T-helper 22 cell (primary cell): Measurements from ENCODE around the gene RIT2.

ENCODE experiments used
- DNase-seq: peaks from one replicate; pipeline ENCODE4 v3.0.0-alpha.2; 2020; ENCODE audit warnings: low read depth

The RIT2 gene

DNA sequence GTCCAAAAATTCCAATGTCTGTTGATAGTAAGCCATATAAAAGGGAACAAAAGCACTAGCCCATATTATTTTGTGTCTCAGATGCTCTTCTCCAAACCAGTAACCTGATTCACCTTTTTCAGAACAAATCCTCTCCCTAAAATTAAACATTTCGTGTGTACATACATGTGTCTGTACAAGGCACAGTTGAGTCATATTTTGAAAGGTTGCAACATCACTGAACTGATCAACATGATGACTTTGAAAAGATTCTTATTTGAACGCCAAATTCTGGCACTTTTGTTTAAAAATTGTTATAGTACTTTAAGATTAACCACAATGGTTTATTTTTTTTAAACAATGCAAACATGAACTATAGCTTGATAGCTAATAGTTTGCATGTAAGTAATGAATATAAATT lies 102.5 kb downstream of the RIT2 start:
- DNase-seq = no peak

DNA sequence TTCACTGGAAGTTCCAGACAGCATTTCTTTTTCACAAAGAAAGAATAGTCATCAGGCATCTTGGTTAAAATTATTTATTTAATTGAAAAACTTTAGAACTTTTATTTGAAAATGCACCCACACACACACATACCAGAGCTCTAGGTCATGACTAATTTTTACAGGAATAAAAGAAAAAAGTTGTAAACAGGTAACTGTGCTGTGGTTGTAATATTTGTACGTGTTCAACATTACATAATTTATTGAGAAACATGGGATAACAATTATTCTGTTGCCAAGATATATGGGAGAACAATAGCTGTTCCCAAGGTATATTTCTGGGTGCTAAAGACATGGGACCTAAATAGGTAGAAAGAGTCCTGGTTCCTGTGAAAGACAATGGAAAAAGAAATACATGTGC lies 104.9 kb downstream of the RIT2 start:
- DNase-seq = no peak

DNA sequence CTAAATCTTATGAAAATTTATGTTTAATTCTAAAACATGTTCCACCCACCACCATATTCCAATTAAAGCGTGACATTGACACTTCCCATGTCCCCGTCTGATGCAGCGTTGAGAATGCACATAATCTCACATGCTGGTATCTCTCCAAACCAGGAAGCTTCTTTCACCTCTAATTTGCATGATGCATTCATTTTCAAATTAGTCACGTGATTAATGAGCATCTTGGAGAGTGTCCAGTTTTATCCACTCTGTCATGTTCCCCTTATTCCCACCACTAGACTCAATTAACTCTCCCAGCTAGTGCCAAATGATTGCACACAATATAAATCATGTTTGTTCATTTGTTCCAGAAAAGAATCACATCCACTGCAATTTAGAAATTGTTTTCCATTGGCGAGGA lies 105.8 kb downstream of the RIT2 start:
- no peak for DNase-seq

DNA sequence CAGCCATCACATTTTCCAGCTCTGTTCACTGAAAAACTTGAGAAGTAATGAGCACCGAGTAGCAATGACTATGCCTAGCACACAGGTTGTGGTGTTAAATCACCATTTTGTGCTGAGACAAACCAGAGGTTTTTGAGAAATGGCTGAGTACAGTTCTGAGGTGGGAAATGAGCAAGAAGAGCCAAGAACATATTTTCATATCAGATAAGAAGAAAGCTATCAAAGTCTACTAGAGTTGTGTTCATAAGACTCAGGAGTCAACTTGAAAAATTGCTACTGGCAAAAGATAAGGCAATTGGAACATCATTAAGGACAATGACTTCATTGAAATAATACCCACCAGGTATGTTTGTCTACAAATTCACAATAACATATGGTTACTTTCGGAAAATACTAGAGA lies 108.1 kb downstream of the RIT2 start:
- no peak for DNase-seq

DNA sequence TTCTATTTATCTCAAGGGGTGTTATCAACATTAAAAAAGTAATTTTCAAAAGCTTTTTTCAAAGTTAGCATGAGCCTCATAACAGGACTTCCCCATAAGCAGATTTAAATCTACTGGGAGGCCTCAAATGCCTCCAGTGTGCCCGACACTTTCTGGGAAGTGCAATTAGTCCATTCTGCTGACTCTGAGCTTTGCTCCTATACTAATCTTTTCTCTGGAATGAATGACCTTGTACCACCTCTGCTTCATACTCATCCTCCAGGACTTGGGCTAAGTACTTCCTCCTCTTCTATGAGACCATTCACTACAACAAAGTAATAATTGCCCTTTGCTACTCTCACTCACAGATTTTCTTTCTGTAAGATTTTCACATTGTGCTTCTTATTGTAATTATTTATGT lies 111.1 kb downstream of the RIT2 start:
- DNase-seq = no peak

DNA sequence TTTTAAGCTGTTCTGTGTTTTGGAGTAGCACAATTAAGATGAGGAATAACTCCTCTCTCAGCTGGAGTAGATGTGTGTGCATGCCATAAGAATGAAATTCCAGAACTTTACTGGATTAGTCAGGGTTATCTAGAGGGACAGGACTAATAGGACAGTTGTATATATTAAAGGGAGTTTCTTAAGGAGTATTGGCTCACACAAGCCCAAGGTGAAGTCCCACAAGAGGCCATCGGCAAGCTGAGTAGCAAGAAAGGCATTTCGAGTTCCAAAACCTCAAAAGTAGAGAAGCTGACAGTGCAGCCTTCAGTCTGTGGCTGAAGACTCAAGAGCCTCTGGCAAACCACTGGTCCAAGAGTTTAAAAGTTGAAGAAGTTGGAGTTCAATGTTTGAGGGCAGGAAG lies 113.7 kb downstream of the RIT2 start:
- no peak for DNase-seq

DNA sequence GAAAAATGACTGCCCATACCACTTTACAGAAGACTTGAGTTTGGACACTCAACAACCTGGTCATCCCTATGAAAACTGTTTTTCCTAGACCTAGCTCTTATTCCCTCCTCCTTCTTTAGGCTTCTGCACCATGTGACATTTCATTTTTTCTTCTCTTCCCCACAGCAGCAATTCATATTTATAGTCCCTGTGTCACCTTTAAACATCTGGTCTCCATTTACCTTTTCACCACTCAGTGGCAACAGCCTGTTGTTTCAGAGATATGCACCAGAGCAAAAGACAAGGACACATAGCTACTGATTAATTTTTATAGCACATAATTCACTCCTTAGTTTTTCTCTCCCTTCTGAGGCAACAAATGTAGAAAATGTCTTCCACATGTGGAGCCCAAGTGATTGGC lies 118.7 kb downstream of the RIT2 start:
- DNase-seq = no peak

DNA sequence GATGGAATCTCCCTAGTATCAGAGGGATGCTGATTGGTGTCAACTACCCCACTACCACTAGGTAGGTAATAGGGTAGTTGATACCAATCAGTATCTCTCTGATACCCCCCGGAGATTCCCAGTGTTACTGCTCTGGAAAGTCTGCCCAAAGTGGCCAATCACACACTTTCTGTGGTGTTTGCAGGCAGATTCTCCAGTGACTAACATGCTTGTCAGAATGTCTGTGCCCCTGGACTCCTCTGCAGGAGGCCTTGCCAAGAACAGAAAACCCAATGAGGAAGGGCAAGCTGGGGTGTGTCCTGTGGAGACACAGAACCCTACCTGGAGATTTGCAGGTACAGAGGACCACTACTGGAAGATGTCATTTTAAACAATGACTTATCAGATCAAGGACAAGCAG lies 135.1 kb downstream of the RIT2 start:
- DNase-seq = no peak

DNA sequence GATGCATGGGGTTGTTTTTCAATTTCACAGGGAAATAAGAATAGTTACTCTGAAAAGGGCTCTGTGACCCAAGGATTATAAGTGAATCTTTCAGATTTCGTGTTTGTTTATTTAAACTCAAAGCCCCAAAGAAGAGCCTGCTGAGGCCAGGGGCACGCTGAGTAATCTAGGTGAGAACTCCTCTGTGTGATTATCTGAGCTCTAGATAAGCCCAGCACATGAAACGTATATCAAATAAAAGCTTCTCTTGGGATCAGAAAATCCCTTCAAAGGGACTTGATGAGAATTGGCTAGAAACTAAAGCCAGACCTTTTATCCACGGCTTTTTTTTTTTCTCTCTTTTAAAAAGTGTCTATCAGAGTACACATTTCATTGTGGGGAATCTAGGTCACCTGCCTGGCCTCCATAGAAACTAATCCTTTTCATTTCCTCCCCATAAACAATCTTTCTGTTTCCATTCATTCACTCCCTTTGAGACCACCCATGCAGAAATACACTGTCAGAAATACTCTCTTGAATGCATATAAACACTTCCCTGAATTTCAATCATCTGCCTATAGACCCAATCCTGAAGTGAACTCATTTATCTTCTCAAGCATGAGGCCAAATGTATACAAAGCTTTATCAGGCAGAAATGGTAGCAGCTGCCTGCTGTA lies 137.4 kb downstream of the RIT2 start:
- no peak for DNase-seq

DNA sequence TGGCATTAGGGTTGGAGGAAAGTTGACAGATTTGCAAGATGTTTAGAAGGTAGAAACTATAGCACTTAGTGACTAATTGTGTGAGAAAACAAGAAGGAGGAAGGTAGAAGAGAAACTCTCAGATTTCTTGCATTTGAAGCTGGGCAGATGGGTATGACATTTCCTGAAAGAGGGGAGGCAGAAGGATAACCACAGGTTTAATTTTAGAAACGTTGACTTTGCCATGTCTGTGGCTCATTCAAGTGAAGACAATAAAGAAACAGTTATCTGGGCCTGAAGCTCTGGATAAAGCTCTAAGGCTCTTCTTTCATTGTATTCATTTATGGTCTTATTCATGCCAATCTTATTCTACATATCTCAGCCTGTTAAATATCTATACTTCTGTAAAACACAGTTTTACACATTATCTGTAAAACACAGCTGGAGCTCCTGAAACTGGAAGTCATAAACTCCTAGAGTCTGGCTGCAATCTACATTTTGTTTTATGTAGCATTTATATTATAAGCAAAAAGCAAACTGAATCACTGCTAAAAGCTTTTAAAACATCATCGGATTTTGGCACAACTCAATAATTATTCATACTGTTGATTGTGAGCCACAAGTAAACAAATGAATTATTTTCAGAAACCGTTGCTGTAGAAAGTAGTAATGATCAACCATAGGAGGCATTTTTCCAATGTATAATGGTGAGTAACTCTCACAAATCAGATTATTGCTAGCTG lies 138.5 kb downstream of the RIT2 start:
- no peak for DNase-seq

DNA sequence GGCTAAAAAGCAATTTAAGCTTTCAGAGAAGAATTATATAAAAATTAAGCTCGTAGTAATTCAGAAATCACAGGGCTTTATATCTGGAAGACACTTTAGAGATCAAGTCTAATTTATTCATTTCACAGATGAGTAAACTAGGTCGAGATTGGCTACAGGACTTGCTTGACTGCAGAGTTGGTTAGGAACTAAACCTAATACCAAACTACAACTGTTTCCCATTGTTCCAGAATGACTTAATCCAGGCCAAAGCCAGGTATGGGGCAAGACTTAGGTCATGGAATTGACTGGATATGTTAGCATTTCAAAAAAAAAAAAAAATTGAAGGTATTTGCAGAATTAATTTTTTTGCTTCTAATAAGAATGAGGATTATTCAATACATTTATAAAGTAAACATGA lies 146.1 kb downstream of the RIT2 start:
- no peak for DNase-seq

DNA sequence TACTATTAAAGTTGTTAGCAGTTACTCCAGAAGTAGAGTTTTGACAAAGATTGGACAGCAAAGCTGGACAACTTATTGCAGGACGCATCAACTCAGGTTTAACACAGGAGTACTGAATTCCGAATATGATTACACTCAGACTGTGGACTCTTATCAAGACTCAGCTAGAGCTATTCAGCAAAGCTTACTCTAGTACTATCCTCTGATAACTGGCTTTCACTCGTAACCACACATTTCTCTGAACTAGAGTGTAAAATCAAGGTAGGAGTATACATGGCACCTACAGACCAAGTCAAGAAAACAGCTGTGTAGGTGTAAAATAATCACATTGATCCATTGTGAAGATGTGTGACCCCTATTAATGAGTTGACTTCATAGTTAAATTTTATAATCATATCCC lies 154.2 kb downstream of the RIT2 start:
- no peak for DNase-seq

DNA sequence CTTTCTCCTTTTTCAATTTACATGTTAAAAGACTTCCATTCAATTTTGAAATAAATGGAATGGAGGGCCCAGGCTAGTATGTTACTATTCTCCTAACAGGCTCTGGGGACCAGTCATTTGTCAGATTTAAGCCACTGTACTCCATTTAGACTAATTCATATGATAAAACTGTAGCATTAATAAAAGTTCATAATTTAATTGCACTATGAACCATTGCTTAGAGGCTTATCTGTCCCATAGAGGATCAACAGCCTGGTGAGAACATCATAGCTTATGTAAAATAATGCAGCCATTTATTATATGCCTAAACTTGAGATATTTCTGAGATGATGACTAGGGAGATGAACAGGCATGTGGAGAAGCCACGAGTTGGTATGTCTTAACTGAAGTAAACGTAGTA lies 156.0 kb downstream of the RIT2 start:
- no peak for DNase-seq

DNA sequence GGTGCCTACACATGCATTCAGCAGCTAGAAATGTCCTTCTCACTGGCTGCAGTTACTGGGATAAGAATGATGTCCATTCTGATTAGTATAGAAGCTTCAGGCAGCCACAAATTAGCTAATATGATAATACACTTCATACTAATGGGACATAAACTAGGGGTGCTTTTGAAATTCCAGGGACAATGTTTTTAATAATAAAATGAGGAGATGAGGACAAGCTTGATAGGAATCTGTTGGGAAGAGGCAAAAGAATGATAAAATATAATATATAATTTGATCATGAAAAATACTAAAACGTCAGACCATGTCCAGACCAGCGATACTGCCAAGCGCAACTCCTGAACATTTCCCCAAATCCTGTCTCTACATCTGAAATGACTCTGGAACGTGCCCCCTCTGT lies 157.1 kb downstream of the RIT2 start:
- no peak for DNase-seq

DNA sequence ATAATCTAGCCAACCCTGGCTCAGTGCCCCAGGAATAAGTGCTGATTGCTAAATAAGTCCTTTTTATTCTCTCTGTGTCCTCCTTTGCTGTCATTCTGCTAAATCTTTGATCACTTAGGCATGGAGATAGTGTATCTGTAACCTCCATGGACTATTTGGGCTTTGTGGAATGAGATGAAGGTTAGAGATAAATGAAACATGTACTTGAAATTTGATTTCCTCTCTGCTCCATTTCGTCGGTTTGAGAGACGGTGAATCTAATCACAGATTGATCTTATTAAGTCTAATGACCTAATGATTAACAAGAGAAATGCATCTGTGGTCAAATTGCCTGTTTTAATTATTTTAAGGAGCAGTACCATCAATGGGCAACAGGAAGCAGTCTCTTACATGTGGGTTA lies 159.2 kb downstream of the RIT2 start:
- no peak for DNase-seq

DNA sequence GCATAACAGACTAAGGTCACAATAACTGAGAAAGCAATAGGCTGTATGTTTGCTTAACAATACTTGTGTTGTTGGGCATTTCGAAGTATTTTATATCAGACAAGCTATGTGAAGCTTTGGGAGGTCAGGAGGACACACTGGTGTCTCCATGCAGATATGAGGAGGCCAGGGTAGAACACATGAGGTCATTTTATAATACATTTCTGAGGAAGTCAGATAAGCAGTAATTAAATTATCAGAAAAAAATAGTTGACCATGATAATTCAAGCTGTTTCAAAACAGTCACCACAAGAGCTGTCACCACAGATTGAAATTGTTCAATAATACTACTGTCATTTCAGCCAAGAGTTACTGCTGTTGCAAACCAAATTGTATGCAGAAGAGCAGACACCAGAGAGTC lies 160.6 kb downstream of the RIT2 start:
- DNase-seq = no peak

DNA sequence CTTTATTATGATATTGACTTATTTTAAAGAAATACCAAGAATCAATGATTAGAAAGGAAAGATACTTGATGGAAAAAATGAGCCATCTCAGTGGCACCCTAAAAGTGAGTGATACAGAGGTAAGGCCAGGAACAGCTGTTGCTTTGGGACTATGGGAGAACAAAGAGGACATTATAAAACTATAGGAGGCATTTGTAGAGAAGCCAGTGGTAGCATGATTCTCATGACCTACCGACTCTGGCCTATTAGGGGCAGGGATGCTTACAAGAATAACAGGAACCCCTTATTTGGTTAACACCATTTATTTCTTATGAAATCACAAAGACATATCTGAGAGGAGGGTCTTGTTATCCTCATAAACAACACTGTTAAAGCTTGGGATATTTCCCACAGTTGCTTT lies 162.2 kb downstream of the RIT2 start:
- no peak for DNase-seq

DNA sequence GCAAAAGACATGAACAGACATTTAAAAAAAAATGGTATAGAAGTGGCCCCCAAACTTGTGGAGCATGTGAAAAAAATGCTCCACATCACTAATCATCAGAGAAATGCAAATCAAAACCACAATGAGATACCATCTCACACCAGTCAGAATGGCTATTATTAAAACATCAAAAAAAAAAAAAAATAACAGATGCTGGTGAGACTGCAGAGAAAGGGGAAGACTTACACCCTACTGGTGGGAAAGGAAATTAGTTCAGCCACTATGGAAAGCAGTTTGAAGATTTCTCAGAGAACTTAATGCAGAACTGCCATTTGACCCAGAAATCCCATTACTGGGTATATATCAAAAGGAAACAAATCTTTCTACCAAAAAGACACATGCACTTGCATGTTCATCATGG lies 164.8 kb downstream of the RIT2 start:
- no peak for DNase-seq

DNA sequence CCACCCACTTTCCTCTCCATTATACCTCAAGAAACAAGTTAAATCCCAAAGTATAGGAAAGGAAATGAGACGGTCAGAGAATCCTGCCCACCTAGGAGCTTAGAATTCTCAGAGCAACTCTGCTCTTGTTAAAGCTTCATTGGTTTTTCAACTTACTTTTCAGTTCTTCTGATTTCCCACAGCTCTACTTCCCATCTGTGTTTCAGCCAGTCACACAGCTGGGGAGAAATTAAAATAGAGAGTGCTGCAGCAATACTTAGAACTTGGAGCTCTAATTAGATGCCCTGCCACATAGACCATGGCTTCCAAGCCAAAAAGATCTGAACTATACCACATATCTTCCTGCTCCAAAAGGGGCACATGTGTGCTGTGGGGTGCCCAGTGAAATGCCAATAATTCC lies 166.7 kb downstream of the RIT2 start:
- DNase-seq = no peak

DNA sequence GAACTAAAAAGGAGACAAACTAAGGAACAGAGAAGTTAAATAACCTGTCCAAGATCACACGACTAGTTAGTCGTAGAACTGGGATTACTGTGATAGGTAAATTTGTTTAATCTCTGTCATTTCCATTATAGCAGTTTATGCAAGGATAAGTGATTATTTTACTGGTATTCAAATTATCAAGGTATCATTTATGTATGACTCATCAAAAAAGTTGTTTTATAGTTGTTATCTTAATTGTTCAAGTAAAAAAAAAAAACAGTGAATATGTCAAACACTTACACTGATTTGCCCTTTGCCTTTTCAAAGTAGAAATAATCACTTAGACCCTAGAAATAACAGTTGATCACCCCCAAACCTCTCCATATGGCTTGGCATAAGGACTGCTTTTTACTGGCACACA lies 173.6 kb downstream of the RIT2 start:
- no peak for DNase-seq

DNA sequence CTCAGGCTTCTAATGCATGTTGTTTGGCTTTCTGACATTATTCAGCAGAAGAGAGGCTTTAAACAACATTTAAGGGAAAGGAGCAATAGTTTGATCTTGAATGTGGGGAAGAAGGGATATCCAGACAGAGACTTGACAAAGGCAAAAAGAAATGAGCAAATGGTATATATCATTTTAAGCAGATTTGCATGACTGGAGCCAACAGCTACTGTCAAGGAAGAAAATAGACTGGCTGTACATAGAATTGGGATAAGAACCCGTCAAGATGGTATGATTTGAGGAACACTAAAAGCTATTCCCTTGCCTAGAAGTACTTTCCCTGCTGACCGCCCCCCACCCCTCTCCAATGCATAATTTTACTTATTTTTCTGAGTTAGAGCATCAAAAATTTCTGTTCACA lies 174.5 kb downstream of the RIT2 start:
- DNase-seq = no peak

DNA sequence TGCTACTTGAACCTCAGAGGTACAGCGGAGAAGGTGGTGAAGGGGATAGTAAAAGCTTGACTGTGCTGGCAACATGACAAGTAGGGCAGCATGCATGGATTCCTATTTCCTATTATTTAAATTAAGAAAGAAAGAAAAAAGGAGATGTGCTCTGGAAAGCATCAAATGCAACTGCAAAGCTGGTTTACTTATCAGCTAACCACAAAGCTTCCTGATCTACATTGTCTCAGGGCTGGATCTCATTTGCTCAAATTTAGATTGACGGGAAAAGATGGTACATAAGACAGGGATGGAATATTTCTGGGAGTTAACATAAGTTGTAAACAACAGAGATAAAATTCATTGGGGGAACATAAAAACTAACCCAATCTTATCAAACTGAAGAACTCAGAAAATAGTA lies 178.0 kb downstream of the RIT2 start:
- no peak for DNase-seq

DNA sequence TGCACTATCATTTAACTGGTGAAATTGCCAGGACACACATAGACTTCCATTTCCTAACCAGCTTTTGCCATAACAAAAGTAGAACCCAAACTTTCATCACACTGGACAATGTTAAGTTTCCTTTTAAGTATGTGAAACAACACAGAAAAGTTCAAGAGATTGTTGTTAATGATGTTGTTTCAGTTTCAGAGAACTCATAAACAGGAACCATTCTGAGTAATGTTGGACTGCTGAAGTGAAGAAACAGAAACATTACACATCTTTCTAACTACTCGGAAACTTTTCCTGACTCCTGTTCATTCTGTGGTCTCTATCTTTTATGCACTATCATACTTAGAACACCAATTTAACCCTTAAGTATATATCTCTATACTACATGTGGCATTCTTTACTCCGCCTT lies 179.2 kb downstream of the RIT2 start:
- DNase-seq = no peak

DNA sequence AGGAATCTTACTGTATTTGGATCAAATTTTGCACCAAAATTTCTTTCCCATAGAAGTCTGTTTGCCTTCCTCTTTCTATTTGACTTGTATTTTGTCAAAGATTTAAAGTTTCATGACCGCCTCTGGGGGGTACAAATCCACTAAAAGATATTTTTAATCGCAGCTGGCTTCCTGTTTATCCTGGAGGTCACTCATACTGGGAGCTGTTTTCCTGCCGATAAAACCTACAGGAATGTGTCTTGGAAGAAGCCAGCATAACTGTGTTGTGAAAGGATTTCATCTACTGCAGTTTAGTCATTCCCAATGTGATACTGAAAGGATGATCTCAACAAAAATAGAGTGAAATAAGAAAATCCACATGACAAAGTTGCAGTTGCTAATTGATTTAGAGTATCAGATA lies 184.0 kb downstream of the RIT2 start:
- DNase-seq = no peak
